Parathyroid adenoma (tissue), 2 donors: ENCODE results near the gene HOXA6.

Experiments
- H2AFZ ChIP-seq: fragments of 300-600 bp; sonication (generic); one replicate; pipeline ENCODE4 v1.7.0; 2017; ENCODE audit warnings: antibody characterized with exemption, mild to moderate bottlenecking
- H3K27ac ChIP-seq: fragments of 300-600 bp; sonication (generic); one replicate; pipeline ENCODE4 v1.7.0; 2017
- H3K27me3 ChIP-seq: fragments of 300-600 bp; sonication (generic); one replicate; pipeline ENCODE4 v1.7.0; 2017; ENCODE audit warnings: low read length; ENCODE audit not compliant: control insufficient read depth, insufficient read depth
- H3K36me3 ChIP-seq: fragments of 300-600 bp; sonication (generic); one replicate; pipeline ENCODE4 v1.7.0; 2017; ENCODE audit warnings: low read length; ENCODE audit not compliant: control insufficient read depth, insufficient read depth
- H3K4me1 ChIP-seq: fragments of 300-600 bp; sonication (generic); one replicate; pipeline ENCODE4 v1.7.0; 2017; ENCODE audit warnings: control low read depth
- H3K4me2 ChIP-seq: fragments of 300-600 bp; sonication (generic); one replicate; pipeline ENCODE4 v1.7.0; 2017; ENCODE audit warnings: low read length
- H3K4me3 ChIP-seq: fragments of 300-600 bp; sonication (generic); one replicate; pipeline ENCODE4 v1.7.0; 2017; ENCODE audit warnings: low read depth, low read length
- H3K79me2 ChIP-seq: fragments of 300-600 bp; sonication (generic); one replicate; pipeline ENCODE4 v1.7.0; 2017; ENCODE audit warnings: control low read depth
- H3K9ac ChIP-seq: fragments of 300-600 bp; sonication (generic); one replicate; pipeline ENCODE4 v1.7.0; 2017; ENCODE audit warnings: mild to moderate bottlenecking
- H3K9me3 ChIP-seq: fragments of 300-600 bp; sonication (generic); one replicate; pipeline ENCODE4 v1.7.0; 2017; ENCODE audit warnings: low read length; ENCODE audit not compliant: control insufficient read depth
- TF ChIP-seq, protein P1 (sequence below): fragments of 300-600 bp; sonication (generic); IDR thresholded peaks from one replicate; pipeline ENCODE4 v1.7.0; 2017; ENCODE audit warnings: antibody characterized with exemption, mild to moderate bottlenecking
- donor health status: primary hyperparathyroidism.

The HOXA6 gene

DNA sequence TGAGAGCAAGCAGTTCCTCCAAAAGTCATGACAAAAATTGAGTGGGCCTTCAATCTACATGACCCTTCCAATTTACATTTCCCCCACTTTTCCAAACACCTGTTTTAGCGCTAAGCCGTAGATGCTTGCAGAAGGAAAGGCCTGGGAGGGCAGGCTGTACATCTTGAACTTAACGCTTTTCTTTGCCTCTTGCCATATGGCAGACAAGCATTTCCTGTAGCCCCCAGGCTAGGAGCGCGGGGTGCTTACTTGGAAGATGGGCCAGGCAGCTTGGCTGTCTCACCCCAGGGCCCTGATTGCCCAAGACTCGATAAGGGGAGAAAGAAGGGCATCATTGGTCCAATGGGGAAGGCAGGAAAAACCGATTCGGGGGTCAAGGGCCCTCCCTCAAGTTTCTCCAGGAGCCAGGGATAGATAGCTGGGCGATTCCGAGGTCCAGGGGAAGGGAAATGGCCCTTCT, 24.8 kb upstream of the HOXA6 start:
- H3K4me3 ChIP-seq = no peak overlapping the region
- no peaks in the 10 kb centered on the region for H3K9me3 ChIP-seq
- H3K27ac ChIP-seq = no peak overlapping the region
- no peak overlapping the region for H2AFZ ChIP-seq
- H3K79me2 ChIP-seq = no peaks in the 10 kb centered on the region
- H3K9ac ChIP-seq = no peak overlapping the region
- H3K4me1 ChIP-seq = no peaks in the 10 kb centered on the region
- H3K36me3 ChIP-seq = no peaks in the 10 kb centered on the region
- peaks cover 47% of the 10 kb centered on the region for H3K27me3 ChIP-seq
- TF ChIP-seq, protein P1, sequence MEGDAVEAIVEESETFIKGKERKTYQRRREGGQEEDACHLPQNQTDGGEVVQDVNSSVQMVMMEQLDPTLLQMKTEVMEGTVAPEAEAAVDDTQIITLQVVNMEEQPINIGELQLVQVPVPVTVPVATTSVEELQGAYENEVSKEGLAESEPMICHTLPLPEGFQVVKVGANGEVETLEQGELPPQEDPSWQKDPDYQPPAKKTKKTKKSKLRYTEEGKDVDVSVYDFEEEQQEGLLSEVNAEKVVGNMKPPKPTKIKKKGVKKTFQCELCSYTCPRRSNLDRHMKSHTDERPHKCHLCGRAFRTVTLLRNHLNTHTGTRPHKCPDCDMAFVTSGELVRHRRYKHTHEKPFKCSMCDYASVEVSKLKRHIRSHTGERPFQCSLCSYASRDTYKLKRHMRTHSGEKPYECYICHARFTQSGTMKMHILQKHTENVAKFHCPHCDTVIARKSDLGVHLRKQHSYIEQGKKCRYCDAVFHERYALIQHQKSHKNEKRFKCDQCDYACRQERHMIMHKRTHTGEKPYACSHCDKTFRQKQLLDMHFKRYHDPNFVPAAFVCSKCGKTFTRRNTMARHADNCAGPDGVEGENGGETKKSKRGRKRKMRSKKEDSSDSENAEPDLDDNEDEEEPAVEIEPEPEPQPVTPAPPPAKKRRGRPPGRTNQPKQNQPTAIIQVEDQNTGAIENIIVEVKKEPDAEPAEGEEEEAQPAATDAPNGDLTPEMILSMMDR = no peak
- no peak overlapping the region for H3K4me2 ChIP-seq

DNA sequence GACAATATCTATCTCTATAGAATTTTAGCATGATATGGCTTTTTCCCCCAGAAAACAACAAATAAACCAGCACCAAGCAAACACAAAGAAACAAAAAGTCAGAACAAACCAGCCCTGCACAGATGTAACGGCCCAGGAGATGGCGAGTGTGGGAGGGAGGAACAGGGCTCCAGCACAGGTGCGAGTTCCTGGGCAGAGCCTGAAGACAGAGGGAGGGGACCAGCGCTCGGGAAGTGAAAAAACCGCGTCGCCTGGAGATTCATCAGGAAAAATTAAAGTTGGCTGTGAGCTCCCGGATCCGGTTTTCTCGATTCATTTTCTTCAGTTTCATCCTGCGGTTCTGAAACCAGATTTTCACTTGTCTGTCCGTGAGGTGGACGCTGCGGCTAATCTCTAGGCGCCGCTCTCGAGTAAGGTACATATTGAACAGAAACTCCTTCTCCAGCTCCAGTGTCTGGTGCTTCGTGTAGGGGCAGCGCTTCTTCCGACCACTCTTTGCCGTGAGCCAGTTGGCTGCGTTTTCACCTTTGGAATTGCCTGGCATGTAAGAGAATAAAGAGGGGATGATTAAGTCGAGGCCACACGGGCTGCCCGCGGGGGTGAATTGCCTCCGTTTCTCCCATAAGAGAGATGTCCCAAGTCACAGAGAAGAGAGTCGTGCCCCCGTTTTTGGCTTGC, 24.2 kb upstream of the HOXA6 start:
- TF ChIP-seq, protein P1 = no peak
- H3K4me1 ChIP-seq = no peaks in the 10 kb centered on the region
- H3K27me3 ChIP-seq = peaks cover 45% of the 10 kb centered on the region
- H3K9me3 ChIP-seq = no peaks in the 10 kb centered on the region
- H3K4me3 ChIP-seq = no peak overlapping the region
- H3K79me2 ChIP-seq = no peaks in the 10 kb centered on the region
- no peak overlapping the region for H2AFZ ChIP-seq
- H3K36me3 ChIP-seq = no peaks in the 10 kb centered on the region
- H3K4me2 ChIP-seq = no peak overlapping the region
- no peak overlapping the region for H3K9ac ChIP-seq
- no peak overlapping the region for H3K27ac ChIP-seq

DNA sequence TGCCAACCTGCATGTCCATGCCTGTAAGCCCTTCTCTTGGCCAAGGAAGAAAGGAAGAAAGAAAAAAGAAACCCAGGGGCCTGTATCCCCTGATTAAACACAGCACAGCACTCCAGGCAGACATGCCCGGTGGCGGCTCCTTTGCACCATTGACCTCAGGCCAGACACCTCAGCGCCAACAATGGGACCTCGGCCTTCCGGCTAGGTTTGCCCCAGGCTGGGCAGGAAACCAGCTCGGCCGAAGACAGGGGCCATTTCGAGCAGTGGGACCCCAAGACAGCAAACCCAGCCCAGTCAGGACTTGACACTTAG, 23.7 kb upstream of the HOXA6 start:
- Histone ChIP-seq H3K4me3 (no peak overlapping the region), H3K4me1 (no peaks in the 10 kb centered on the region), H2AFZ (no peak overlapping the region), H3K9ac (no peak overlapping the region), H3K36me3 (no peaks in the 10 kb centered on the region), H3K4me2 (no peak overlapping the region), H3K27me3 (peaks cover 49% of the 10 kb centered on the region), H3K9me3 (no peaks in the 10 kb centered on the region), H3K79me2 (no peaks in the 10 kb centered on the region), H3K27ac (no peak overlapping the region)
- TF ChIP-seq, protein P1 = no peak

DNA sequence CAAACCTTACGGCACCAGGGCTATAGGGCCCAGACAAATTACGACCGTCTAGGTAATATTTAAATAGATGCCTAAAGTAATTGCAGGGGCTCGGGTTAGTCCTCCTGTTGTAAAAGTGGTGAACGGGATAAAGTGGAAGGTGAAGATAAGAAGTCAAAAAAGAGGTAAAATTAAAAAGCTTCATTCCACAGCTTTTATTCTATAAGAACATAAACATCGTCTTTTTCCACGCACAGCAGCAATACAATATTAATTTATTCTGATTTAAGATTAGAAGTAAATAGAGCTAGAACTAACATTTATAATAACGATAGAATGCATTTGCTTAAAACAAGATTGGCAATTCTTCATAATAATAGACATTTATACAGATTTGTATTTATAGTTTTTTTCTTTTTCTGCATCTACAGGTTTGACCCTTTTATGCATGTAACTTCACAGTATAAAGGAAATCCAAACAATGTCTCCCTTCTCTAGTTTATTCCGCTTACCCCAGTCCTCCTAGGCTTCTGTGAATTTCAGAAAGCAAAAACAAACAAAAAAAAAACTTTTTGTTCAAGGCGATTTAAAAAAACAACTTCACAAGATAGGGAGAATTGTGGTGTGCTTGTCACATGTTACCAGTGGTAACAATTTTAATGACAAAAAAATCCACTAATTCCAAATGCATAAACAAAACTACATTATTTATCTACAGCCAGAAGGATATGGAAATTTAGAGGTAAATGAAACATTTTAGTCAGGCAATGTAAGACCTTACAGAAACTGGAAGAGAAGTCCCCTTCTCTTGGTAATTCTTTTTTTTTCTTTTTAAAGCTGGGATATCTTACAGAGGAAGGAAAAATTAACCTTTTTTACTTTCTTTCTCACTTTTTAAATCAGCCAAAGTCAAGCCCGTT, 23.1 kb upstream of the HOXA6 start:
- no peak overlapping the region for H3K9ac ChIP-seq
- no peak overlapping the region for H3K4me3 ChIP-seq
- no peaks in the 10 kb centered on the region for H3K79me2 ChIP-seq
- H3K9me3 ChIP-seq = no peaks in the 10 kb centered on the region
- no peak overlapping the region for H3K4me2 ChIP-seq
- H3K27me3 ChIP-seq = peaks cover 55% of the 10 kb centered on the region
- H3K27ac ChIP-seq = no peak overlapping the region
- no peaks in the 10 kb centered on the region for H3K36me3 ChIP-seq
- TF ChIP-seq, protein P1 = no peak
- no peaks in the 10 kb centered on the region for H3K4me1 ChIP-seq
- H2AFZ ChIP-seq = no peak overlapping the region
